HG03520 (cell line): Measurements from ENCODE around the gene COASY.
A peak's percentile ranks its signal among the peaks of the same experiment; 100 is the strongest.
"Not testable (repeated sequence)": the region's sequence is repeated elsewhere in the genome, so short reads cannot be mapped to it uniquely, and the experiment has no call there.

ENCODE experiments used
- ATAC-seq: cut with Tn5 transposase; IDR thresholded peaks from one replicate; pipeline ENCODE4 v1.9.1; 2021; ENCODE audit warnings: mild to moderate bottlenecking, moderate library complexity; ENCODE audit not compliant: unreplicated experiment

The COASY gene

GRCh38 chr17:42552736-42553135 lies 9.2 kb upstream of the COASY start, which contains the start of gene HSD17B1:
HSD17B1 (plus strand) TSS chr17:42552923; CDS start chr17:42552934, 11 bp downstream.
- not testable (repeated sequence) for ATAC-seq

- ATAC-seq, result no peak
Measured at GRCh38 chr17:42553161-42553818, 8.7 kb upstream of the COASY start.

DNA sequence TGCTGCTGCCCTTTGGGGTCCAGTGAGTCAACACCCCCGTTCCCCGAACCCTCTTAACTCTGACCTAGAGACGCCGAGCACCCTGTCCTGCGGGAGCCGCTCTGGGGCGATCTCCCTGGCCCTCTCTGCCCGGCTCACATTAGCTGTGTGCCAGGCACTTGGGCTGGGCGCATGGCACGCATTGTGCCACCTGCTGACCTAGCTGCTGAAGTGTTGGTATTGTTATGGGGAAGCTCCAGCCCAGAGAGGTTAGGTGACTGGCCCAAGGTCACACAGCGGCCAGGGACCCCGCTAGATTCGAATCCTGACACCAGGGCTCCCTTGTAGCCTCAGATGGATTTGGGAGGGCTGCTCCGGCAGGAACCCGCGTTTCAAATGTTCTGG lies 8.1 kb upstream of the COASY start:
- ATAC-seq, result no peak

DNA sequence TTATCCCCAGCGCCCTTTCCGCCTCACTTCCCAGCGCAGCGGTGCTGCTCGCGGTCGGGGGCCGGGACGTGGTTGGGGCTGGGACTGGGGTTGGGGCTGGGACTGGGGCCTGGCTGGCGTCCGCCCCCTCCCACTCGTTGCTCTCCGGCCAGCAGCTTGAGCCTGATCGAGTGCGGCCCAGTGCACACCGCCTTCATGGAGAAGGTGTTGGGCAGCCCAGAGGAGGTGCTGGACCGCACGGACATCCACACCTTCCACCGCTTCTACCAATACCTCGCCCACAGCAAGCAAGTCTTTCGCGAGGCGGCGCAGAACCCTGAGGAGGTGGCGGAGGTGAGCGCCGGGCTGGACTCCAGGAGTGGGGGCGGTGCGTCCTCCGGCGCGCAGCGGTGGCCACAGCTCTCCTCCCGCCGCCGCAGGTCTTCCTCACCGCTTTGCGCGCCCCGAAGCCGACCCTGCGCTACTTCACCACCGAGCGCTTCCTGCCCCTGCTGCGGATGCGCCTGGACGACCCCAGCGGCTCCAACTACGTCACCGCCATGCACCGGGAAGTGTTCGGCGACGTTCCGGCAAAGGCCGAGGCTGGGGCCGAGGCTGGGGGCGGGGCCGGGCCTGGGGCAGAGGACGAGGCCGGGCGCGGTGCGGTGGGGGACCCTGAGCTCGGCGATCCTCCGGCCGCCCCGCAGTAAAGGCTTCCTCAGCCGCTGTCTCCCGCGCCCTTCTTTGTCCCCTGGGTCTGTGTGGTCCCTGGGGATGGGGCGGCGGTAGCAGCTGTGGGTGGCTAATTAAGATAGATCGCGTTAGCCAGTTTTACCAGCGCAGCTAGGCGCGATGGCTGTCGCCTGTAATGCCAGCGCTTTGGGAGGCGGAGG lies 7.5 kb upstream of the COASY start:
- peak; percentile 68 for ATAC-seq

DNA sequence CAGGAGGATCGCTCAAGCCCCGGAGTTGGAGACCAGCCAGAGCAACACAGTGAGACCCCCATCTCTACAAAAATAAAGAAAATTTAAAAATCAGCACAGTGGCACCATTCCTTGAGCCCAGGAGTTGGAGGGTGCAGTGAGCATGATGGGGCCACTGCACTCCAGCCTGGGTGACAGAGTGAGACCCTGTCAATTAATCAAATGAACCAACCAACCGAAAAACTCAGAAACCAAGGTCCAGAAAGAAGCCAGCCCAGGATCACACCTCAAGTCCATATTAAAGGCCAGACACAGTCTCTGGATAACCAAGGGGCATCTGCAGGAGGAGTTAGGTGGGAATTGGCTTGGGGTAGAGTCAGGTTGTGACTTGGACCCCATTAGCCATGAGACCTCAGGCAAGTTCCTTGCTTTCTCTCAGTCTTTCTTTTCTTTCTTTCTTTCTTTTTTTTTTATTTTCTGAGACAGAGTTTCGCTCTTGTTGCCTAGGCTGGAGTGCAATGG lies 6.8 kb upstream of the COASY start:
- ATAC-seq, result no peak

- ATAC-seq, result not testable (repeated sequence)
Measured at GRCh38 chr17:42555961-42556617, 5.9 kb upstream of the COASY start.

DNA sequence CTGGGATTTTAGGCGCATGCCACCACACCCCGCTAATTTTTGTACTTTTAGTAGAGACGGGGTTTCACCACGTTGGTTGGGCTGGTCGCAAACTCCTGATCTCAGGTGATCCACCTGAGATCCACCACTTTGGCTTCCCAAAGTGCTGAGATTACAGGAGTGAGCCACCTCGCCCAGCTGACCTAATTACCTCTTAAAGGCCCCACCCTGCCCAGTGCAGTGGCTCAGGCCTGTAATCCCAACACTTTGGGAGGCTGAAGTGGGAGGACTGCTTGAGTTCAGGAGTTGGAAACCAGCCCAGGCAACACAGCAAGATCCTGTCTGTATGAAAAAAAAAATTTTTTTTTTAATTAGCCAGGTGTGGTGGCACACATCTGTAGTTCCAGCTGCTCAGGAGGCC lies 2.9 kb upstream of the COASY start:
- no peak for ATAC-seq

- no peak for ATAC-seq
Measured at GRCh38 chr17:42560246-42560645, 1.7 kb upstream of the COASY start.

GRCh38 chr17:42562388-42563142 lies 617 bp downstream of the COASY start:
- no peak for ATAC-seq

- no peak for ATAC-seq
Measured at GRCh38 chr17:42563143-42563509, 1.2 kb downstream of the COASY start.

DNA sequence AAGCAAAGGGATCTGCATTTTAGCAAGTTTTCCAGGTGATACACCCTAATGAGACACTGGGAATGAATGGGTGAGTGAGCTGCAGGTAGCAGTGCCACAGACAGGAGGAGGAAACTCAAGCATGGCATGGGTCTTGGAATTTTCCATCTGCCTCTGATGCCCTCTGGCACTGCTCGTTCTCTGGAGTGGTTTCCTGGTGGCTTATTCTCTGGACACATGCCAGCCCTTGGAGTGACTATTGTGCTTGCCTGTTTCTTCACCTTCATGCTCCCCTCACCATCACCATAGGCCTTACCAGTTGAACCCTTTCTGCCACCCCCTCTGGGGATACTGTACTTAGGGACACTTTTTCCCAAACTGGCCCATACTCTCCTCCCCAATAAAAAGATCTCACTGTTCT lies 1.6 kb downstream of the COASY start:
- ATAC-seq, result no peak

DNA sequence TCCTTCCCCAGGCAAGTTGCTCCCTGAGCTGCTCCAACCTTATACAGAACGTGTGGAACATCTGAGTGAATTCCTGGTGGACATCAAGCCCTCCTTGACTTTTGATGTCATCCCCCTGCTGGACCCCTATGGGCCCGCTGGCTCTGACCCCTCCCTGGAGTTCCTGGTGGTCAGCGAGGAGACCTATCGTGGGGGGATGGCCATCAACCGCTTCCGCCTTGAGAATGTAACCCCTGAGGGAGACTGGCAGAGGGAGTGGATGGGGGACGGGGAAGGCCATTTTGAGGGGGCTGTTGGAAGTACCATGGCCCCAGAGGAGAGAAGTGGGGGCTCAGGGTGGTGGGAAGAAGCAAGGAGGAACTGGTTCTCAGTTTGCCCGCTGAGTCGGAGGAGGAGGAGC lies 2.0 kb downstream of the COASY start:
- ATAC-seq, result no peak

GRCh38 chr17:42564815-42565522 lies 3.0 kb downstream of the COASY start:
- ATAC-seq, result no peak

DNA sequence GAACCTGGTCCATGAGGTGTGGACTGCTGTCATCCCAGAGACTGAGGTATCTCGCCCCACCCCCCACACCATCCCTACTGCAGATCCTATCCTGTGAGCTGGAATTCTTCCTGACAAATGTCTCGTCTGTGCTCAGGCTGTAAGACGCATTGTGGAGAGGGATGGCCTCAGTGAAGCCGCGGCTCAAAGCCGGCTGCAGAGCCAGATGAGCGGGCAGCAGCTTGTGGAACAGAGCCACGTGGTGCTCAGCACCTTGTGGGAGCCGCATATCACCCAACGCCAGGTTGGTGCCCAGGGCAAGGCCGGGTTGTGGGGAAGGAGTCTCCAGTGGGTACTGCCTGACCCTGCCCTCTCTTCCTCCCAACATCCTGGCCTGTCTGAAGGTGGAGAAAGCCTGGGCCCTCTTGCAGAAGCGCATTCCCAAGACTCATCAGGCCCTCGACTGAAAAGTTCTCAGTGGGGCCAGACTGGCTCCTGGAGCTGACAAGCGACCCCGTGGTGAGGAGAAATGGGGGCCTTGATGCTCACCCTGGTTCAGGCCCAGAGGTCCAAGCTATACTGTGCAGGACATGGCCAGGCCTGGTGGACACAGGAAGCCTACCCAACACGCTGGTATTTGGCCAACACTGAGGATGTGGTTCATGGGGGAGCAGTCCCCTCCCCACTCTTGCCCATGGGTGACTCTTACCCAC lies 3.7 kb downstream of the COASY start:
- ATAC-seq, result no peak

- no peak for ATAC-seq
Measured at GRCh38 chr17:42566215-42566882, 4.4 kb downstream of the COASY start.

GRCh38 chr17:42566883-42567573 lies 5.1 kb downstream of the COASY start, which contains the start of gene MLX:
MLX (plus strand) TSS chr17:42567100; CDS start chr17:42567125, 25 bp downstream.
- peak; percentile 42 for ATAC-seq

GRCh38 chr17:42568341-42569111 lies 6.6 kb downstream of the COASY start:
- no peak for ATAC-seq
